WTC11 (cell line): Measurements from ENCODE around the gene DENND4B.

Source experiments
- CTCF ChIP-seq: fragments of 200-600 bp; IDR thresholded peaks from 2 replicates; pipeline ENCODE4 v1.8.0; 2022; ENCODE audit warnings: antibody characterized with exemption
- FOXP1 ChIP-seq: sonication (generic); formaldehyde crosslinking; IDR thresholded peaks from 2 replicates; pipeline ENCODE4 v1.8.0; 2022; ENCODE audit warnings: missing genetic modification reagents, mild to moderate bottlenecking, moderate library complexity, borderline replicate concordance
- MLX ChIP-seq: sonication (generic); formaldehyde crosslinking; IDR thresholded peaks from 2 replicates; pipeline ENCODE4 v1.8.1; 2023; ENCODE audit warnings: mild to moderate bottlenecking, missing genetic modification reagents, moderate library complexity
- OVOL2 ChIP-seq: fragments of 250-450 bp; sonication (Bioruptor Pico); IDR thresholded peaks from 2 replicates; pipeline ENCODE4 v1.9.0; 2021; ENCODE audit warnings: mild to moderate bottlenecking, borderline replicate concordance
- ZMAT4 ChIP-seq: fragments of 250-450 bp; sonication (Bioruptor Pico); IDR thresholded peaks from 2 replicates; pipeline ENCODE4 v1.9.0; 2021; ENCODE audit warnings: mild to moderate bottlenecking
- ZNF232 ChIP-seq: sonication (generic); formaldehyde crosslinking; IDR thresholded peaks from 2 replicates; pipeline ENCODE4 v1.8.0; 2022; ENCODE audit warnings: mild to moderate bottlenecking, missing genetic modification reagents

- TF ChIP-seq OVOL2 (CRISPR knock-in tag) (no peak), FOXP1 (CRISPR knock-in tag) (no peak), CTCF (no peak), ZMAT4 (CRISPR knock-in tag) (no peak), MLX (CRISPR knock-in tag) (no peak), ZNF232 (CRISPR knock-in tag) (no peak)
Measured at GRCh38 chr1:153921803-153922075, 24.8 kb downstream of the DENND4B start.
